CD1c-positive myeloid dendritic cell (primary cell): ENCODE measurements around the gene SLC27A5.
"Not testable (repeated sequence)": the region's sequence is repeated elsewhere in the genome, so short reads cannot be mapped to it uniquely, and the experiment has no call there.

Experiments
- DNase-seq: peaks from one replicate; pipeline ENCODE4 v3.0.0-alpha.2; 2016; ENCODE audit errors: extremely low spot score

The SLC27A5 gene

DNA sequence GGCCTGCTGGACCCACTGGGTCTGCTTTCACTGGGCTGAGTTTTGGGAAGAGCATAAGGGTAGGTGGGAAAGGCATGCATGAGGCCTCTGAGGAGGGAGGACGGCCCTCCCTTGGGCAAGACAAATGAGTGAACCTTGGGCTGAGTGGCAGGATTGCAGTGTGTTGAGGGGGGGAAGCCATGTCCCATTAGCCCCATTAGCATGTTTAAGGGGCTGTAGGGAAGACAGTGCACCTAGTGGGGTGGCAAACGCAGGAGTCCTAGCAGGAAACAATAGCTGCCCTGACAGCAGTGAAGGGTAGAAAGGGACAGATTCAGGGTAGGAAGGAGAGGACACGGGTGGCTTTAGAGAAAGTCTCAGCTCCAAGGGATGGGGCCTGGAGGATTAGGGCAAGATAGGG lies 10.9 kb upstream of the SLC27A5 start:
- no peak for DNase-seq

DNA sequence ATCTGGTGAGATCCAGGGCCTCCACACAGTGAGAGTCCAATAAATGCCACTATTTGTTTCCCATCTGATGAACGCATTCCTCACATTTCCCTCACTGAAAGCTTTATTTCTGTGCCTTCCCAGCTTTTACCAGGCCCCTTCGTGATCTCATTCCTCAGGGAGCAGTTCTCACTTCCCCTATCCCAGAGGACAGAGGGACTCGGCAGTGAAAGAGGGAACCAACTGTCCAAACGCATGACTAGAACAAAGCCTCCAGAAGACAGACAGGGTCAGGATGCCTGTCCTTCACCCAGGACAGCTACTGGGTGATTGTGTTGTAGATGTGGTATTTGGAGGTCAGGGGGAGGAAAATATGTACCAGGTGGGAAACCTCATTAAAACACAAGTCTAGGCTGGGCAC lies 9.9 kb upstream of the SLC27A5 start:
- DNase-seq = peak; percentile 42

DNA sequence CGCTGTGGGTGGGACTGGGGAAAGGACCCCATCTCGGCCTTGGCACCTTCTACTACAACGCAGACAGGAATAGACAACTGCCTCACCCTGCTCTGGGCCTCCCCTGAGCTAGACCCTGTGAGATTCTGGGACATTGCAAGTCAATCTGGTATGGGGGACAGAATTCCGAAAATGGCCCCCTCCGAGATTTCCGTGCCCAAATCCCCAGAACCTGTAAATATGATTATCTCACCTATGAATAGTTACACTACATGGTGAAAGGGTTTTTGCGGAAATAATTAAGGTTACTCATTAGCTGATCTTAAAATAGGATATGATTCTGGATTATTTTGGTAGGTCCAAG lies 8.4 kb upstream of the SLC27A5 start:
- no peak for DNase-seq

DNA sequence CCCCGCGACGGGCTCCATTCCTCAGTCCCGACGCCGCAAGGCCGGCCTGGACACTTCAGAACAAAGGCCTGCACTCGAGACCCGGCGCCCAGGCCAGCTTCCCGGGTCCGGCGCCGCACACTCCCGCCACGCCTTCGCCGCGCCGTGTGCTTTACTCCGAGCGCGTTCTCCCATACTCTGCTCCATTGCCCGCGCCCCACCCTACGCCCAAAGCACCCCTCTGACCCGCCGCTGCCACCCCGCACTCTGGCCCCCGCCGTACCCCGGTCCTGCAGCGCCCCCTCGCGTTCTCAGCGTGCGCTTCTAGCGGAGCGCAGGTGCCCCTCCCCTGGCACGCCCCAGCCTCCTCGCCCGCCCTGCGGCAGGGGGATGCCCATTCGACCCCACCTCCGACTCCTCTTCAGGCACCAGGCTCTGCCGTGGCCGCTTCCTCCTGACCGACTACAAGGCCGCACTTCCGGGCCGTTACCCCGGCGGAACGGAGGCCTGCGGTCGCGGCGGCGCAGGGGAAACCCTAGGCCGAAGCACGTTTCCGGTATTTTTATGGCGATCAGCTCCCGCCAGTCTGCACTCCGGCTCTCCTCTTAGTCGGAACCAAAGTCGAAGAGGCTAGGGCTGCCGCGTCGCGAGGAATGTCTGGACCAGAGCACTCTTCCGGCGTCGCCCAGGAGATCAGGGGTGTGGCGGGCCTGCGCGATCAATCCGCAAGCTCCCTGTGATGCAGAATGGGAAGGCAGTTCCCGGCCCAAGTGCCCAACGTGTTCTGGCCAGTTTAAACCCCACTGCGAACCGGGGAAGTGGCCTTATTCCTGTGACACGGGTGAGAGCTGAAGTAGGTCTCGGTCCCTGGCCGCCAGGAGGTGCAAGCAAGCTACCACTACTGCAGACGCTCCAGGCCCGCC lies 7.8 kb upstream of the SLC27A5 start, which contains the start of gene ZBTB45:
Gene ZBTB45 (minus strand): TSS at position 456 of the 902 bp plus-strand sequence. CDS start 2,137 bp downstream, outside the sequence.
- peak; percentile 96 for DNase-seq

DNA sequence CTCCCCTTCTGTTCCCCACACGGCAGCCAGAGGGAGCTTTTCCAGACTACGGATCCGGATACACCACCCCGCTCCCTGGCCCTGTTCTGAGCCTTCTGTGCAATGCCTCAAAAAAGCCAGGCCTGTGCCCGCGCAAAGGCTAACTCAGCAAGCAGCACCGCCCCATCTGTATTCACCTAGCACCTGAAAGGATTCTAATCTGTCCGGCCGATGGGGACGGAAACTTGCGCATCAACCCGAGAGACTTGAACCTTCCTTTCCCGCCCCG lies 7.2 kb upstream of the SLC27A5 start:
- DNase-seq = peak; percentile 48

DNA sequence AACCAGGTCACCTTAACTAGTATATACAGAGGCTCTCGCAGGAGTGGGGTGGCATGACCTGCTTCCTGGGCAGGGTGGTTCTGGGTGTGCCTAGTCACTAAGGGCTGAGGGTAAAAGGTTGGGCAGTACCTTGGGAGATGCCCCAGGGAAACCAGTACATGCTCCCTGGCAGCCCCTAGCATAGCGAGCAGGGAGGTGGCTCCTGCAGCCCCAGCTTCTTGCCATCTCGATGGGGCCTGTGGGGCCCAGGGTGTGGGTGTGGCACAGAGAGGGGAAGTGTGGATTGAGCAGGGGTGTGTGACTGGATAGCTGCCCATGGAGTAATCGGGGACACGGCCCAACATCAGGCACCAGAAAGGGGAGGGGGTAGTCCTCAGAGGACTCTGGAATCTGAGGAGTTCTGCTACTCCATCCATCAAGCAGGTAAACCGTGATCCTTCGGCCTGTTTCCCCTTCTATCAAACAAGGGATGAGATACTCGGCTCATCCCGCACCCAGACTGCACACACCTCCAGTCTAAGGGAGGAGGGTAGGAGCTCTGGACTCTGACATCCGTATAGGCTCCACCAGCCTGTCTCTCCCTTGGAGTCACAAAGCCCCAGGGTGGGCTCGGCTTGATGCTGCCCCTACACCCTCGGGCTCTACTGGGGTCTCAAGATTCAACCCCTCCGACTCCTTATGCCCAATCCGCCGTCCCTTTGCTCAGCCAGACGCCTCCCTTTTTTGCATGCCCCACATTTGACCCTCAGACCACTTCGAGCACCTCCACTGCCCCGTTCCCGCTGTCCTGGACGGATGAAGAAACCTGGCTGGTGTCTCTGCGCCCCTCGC lies 6.7 kb upstream of the SLC27A5 start:
- peak; percentile 47 for DNase-seq

DNA sequence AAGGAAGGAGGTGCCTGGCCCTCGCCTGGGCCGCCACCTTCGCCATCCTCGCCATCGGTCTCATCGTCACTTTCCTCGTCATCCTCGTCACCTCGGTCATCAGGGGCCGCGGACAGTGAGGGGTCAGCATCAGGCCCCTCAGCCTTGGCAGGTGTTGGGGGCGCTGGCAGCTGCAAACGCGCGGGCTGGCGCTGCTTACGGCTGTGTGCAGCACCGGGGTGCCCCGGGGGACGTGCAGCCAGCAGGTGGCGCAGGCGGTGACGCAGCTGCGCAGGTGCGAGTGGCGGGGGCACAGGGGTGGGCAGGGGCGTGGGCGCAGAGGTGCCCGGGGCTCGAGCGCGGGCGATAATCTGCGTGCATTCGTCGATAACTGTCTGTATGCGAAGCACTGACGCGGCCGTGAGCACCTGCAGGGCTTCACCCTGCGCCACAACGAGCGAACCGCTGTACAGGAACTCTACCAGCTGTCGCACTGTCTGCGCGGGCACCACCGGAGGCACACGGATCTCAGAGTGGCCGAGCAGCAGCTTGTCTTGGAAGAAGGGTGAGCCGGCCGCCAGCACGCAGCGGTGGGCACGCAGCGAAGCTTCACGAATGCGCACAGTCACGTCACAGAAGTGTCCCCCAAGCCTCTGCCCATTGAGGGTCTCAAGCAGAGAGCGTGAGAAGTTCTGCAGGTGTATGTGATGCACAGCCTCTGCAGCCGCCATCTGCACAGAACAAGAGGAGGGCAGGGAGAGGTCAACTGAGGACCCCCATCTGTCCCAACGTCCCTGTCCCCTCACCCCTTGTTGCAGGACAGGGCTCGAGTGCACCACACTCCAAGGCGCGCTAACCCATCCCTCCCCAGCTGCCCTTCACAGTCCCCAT lies 5.4 kb upstream of the SLC27A5 start:
- no peak for DNase-seq

DNA sequence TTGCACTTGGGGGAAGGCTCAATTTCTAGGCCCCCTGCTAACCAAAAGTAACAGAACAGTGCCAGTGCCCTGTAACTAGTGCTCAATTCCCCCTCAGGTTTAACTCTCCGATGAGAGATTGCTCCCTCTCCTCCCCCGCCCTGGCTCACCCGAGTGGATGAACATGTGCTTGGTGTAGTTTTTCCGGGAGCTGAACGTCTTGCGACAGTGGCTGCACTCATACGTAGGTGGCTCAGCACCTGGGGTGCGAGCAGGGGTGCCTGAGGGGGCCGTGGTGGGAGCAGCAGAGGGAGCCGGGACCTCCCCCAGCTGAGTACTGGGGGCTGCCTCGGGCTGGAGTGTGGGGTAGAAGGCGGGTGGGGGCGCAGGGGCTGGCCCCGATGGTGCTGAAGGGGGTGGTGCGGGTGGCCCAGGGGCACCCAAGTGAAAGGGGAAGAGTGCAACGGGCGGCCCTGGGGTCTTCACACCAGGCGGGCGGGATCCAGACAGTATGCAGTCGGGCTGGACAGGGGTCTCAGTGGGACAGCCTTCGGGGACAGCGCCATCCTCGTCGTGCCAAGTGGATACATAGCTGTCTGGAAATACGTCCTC lies 4.5 kb upstream of the SLC27A5 start:
- no peak for DNase-seq

DNA sequence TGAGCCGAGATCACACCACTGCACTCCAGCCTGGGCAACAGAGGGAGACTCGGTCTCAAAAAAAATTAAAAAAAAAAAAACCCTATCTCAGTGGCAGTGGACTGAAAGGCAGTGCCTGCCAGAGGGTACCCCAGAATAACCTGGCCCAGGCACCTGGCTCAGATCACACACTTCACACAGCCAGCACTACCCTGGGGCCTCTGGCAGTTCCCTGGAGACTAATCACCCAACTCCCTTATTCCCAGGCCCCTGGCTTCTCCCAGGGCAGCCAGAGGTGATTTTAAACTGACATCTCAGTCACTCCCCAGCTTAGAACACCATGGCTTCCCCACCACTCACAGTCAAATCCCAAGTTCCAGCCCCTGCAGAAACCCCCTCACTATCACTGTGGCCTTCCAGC lies 3.5 kb upstream of the SLC27A5 start:
- DNase-seq = no peak

DNA sequence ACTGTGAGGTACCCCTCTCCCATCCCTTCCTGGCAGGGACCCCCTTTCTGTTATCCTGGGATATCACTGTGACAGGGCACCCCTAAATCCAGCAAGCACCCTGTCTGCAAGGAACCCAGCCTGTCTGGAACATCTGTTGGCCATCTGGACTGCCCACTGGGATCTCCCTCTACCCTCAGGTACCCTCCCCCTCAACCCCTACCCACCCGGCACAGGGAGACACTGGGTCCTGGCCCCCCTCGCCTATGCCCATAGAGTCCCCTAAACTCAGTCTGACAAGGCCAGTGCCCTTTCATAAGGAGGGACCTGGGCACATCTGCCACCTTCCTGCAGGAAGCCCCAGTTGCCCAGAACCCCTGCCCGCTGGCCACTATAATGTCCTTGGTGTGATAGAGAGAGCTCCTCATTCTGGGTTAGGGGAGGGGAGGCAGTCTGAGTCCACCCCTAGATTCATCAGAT lies 2.8 kb upstream of the SLC27A5 start:
- no peak for DNase-seq

DNA sequence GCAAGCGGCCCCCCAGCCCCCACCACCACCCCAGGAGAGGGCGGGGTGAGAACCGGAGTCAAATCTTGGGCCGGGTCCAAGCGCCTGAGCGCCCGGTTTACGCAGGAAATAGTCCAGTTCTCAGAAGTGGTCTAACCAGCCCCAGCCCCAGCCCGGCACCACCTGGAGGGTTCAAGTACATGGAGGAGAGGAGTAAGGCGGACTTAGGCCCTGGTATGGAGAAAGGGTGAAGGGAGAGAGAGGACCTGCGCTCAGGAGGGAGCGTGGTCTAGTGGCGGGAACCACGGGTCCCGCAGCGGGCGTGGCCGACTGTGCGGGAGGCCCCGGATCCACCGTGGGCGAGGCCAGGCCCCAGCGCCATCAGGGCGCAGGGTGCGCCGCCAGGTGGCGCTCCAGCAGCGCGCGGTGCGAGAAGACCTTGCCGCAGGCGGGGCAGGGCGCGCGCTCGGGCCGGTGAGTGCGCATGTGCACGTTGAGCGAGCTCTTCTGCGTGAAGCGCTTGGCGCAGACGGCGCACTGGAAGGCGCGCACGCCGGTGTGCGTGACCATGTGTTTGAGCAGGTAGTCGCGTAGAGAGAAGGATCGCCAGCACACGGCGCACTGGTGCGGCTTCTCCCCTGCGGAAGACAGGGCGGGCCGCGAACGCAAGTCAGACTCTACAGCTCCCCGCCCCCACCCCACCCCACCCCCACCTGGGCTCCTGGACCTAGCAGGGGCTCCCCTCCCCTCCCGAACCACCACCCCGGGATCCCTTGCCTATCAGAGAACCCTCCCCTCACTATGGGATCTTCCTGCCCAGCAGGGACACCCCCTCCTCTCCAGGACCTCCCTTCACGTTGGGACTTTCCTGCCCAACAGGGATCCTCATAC lies 2.1 kb upstream of the SLC27A5 start:
- DNase-seq = peak; percentile 98

DNA sequence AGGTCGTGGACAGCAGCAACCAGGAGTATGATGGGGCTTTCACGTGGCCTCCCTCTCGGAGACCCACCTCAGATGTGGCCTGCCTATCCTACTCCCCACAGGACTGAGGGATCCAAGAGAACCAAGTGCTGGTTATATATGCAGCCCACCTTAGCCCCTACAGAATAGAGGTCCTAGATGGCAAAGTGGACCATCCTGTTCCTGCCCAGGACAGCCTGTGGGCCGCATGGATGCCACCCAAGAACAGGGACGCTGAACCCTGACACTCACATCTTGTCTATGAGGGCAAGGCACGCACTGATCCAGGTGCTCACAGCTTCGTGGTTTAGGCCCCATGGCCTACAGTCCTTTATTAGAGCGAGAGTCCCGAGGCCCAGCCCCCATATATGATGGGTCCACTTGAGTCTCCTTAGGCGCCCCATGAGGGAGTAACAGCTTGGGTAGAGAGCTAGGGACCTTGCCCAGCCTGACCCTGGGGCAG lies 1.5 kb upstream of the SLC27A5 start:
- DNase-seq = no peak

DNA sequence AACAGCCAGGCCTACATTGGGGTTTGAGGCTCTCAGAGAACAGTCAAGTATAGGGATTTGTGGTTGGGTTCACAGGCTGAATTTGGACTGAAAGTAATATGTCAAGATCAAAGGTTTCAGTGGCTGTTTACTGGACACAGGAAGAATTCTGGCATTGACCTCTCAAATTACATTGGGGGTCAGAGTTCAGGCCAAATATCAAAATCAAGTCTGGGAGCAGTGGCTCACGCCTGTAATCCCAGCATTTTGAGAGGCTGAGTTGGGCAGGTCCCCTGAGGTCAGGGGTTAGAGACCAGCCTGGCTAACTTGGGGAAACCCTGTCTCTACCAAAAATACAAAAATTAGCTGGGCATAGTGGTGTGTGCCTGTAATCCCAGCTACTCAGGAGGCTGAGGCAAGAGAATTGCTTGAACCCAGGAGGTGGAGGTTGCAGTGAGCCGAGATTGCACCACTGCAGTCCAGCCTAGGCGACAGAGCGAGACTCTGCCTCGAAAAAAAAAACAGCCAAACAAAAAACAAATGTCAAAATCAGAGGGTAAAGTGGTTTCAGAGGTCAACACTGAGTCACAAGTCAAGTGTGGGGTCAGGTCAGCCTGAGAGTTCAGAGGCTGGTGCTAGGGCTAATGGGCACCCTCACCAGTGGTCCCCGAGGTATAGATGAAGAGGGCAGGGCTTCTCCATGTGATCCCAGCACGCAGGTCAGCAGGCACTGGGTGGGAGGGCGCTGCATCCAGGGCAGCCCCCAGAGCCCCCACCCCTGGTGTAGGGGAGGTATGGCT lies 1.5 kb downstream of the SLC27A5 start:
- no peak for DNase-seq

DNA sequence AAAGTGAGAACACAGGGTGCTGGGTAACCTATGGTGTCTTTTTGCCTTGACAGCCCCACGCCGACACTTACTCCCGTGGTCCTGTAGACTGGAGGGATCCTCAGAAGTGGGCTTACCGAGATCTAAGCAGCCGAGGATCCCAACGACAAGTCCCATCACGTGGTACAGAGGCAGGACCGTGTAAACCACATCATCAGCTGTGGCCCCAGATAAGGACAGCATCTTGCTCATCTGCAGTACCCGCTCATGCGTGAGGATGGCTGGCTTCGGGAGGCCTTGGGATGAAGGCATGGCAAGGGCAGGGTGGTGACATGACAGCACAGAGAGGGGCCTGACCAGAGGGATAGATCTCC lies 2.1 kb downstream of the SLC27A5 start:
- no peak for DNase-seq

DNA sequence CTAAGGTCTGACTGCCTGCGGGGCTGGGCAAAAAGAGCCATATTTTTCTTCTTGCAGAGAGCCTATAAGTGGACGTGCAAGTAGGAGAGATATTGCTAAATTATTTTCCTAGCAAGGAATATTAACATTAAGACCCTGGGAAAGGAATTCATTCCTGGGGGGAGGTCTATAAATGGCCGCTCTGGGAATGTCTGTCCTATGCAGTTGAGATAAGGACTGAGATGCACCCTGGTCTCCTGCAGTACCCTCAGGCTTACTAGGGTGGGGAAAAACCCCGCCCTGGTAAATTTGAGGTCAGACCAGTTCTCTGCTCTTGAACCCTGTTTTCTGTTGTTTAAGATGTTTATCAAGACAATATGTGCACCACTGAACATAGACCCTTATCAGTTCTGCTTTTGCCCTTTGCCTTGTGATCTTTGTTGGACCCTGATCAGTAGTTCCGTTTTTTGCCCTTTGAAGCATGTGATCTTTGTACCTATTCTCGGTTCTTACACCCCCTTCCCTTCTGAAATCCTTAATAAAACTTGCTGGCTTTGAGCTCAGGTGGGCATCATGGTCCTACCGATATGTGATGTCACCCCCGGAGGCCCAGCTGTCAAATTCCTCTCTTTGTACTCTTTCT lies 4.1 kb downstream of the SLC27A5 start:
- DNase-seq = not testable (repeated sequence)

DNA sequence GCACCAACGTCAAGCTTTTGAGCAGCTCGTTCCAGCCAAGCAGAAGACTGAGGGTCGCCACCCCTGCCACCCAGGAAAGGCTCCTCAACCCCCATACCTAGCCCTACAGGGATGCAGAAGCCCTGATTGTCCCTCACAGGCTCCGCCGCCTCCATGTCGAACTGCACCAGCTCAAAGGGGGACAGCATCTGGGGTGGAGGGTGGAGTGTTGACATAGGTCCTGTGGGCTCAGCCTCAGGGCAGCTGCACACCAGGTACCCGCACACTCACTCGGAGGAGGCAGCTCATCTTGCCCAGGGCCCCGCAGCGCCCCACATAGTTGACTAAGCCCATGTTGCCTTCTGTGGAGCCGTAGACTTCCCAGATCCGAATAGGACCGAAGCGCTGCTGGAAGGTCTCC lies 11.6 kb downstream of the SLC27A5 start:
- no peak for DNase-seq

DNA sequence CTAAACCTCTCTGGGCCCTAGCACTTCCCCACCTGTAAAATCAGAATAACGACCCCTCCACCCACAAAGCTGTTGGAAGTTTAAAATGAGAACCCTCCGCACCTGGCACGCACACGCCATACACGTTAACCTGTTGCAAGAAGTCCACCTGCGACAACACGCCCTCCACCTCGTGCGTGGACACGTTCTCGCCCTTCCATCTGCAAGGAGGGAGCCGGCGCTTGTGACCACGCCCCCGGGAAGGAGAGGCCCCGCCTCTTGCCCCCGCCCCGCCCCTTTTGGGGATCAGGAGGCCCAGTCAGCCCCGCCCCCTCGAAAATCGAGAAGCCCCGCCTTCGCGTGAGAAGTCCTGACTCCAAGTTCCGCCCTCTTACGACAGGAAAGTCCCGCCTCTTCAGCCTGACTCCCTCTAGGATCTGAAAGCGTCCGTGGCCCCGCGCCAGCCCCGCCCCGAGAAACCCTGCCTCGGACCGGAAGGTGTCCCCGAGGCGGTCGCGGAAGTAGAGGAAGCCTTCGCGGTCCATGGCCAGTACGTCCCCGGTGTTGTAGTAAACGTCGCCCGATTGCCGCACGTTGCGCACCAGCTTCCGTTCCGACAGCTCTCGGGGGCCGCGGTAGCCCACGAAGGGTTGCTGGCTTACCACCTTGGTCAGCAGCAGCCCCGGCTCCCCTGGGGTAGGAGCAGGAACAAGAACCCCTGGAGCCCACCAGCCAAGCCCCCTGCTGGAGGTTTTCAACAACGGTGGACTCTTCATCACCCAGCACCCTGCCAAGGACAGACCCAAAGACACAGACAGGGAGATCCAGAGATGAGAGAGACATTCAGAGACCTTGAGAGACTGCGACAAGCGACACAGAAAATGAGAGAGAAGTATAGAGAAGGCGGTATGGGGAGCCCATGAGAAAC lies 12.5 kb downstream of the SLC27A5 start:
- peak; percentile 99 for DNase-seq

DNA sequence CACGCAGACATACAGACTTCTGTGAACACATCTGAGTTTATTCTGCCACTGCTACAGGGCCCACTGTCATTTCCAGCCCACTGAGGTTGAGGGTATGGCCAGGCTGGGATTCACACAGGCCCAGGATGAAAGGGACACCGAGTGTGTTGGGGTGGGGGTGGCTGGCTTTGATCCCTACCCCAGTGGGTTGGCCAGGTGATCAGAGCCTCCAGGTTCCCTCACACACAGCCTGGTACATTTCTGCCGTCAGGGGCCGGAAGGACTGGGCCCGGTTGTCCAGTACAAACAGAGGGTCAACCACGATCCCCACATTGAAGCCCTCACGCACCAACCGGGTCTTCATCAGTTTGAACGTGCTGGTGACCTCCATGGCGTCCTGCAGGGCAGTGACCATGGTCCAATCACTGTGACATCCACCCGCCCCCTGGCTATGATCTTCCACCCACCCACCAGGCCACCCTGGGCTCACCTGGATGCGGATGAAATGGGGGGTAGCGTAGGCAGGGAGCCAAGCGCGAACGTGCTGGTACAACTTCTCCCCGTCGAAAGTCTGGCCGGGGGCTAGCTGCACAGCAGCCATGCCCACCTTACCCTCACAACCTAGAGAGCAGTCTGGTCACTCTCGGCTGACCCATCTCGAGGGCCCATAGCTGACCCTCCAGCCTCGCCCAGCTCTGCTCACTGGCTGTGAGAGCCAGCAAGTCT lies 13.3 kb downstream of the SLC27A5 start:
- no peak for DNase-seq
